Mesothelial cell of epicardium (in vitro differentiated cells): ENCODE results near the gene CD4. TPM values are rescaled to one million over a fixed set of nuclear protein-coding genes. Genes with fewer than 3 reads are reported as not detected.

Source experiments
- DNase-seq, 2 experiments: peaks; one replicate each; pipeline ENCODE4 v3.0.0; 2021; ENCODE audit warnings: low spot score in 2 of 2; ENCODE audit not compliant: unreplicated experiment in 2 of 2
- H3K27ac Mint-ChIP-seq: 2 replicates; pipeline ENCODE4 v1.8.0; 2021; ENCODE audit warnings: mixed read lengths
- H3K27me3 Mint-ChIP-seq: 2 replicates; pipeline ENCODE4 v1.8.0; 2021; ENCODE audit warnings: low read depth, mixed read lengths
- H3K36me3 Mint-ChIP-seq: 2 replicates; pipeline ENCODE4 v1.8.0; 2021; ENCODE audit warnings: mixed read lengths
- H3K4me1 Mint-ChIP-seq: 2 replicates; pipeline ENCODE4 v1.8.0; 2021; ENCODE audit warnings: mixed read lengths
- H3K4me3 Mint-ChIP-seq: 2 replicates; pipeline ENCODE4 v1.8.0; 2021; ENCODE audit warnings: mild to moderate bottlenecking, moderate library complexity, mixed read lengths
- H3K9me3 Mint-ChIP-seq: 2 replicates; pipeline ENCODE4 v1.8.0; 2021; ENCODE audit warnings: mixed read lengths
- CTCF ChIP-seq: fragments of 200-600 bp; sonication (generic); IDR thresholded peaks from one replicate; pipeline ENCODE4 v1.5.0; 2021; ENCODE audit warnings: antibody characterized with exemption; ENCODE audit not compliant: unreplicated experiment
- total RNA-seq: library from RNA; stranded (reverse); gene quantifications from 3 replicates; pipeline ENCODE4 v1.2.1, GENCODE V29; 2021

The CD4 gene
- total RNA-seq, 1 donor from 2014 or later, result 3.8 TPM

- Mint-ChIP-seq H3K27ac (no peak overlapping the region), H3K4me1 (peaks cover 15% of the 10 kb centered on the region), H3K4me3 (no peak overlapping the region), H3K9me3 (no peaks in the 10 kb centered on the region), H3K36me3 (peaks cover 32% of the 10 kb centered on the region), H3K27me3 (no peaks in the 10 kb centered on the region)
- TF ChIP-seq CTCF, result no peak
- DNase-seq, result no peak
Measured at GRCh38 chr12:6748761-6749160, 40.6 kb upstream of the CD4 start.

GRCh38 chr12:6750506-6750905, 38.8 kb upstream of the CD4 start:
- no peak for TF ChIP-seq CTCF
- peaks cover 24% of the 10 kb centered on the region for H3K4me1 Mint-ChIP-seq
- no peaks in the 10 kb centered on the region for H3K9me3 Mint-ChIP-seq
- no peak overlapping the region for H3K27ac Mint-ChIP-seq
- H3K36me3 Mint-ChIP-seq, result peaks cover 31% of the 10 kb centered on the region
- H3K4me3 Mint-ChIP-seq, result no peak overlapping the region
- H3K27me3 Mint-ChIP-seq, result no peaks in the 10 kb centered on the region
- no peak for DNase-seq

DNA sequence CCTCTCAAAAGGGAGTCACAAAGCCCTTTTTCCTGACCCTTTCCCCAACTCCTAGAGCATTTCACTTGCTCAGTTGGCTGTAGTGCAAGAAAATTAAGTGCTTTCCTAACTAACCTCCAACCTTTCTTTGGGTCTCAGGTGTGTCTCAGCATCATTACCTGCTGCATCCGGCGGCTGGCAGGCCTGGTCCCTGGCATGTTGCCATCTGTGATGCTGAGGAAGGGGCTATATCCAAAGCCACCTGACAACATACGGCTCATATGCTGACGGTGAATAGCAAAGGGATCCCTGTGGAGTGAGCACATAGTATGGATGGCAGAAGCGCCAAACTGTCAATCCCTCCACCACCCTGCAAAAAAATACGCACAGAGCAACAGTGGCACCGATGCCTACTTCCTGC, 37.6 kb upstream of the CD4 start:
- no peaks in the 10 kb centered on the region for H3K27me3 Mint-ChIP-seq
- H3K27ac Mint-ChIP-seq, result peak overlapping the region; percentile 100
- no peak for DNase-seq
- H3K4me3 Mint-ChIP-seq, result peak overlapping the region; percentile 92
- no peak for TF ChIP-seq CTCF
- H3K9me3 Mint-ChIP-seq, result no peaks in the 10 kb centered on the region
- H3K36me3 Mint-ChIP-seq, result peaks cover 31% of the 10 kb centered on the region
- H3K4me1 Mint-ChIP-seq, result peaks cover 24% of the 10 kb centered on the region

DNA sequence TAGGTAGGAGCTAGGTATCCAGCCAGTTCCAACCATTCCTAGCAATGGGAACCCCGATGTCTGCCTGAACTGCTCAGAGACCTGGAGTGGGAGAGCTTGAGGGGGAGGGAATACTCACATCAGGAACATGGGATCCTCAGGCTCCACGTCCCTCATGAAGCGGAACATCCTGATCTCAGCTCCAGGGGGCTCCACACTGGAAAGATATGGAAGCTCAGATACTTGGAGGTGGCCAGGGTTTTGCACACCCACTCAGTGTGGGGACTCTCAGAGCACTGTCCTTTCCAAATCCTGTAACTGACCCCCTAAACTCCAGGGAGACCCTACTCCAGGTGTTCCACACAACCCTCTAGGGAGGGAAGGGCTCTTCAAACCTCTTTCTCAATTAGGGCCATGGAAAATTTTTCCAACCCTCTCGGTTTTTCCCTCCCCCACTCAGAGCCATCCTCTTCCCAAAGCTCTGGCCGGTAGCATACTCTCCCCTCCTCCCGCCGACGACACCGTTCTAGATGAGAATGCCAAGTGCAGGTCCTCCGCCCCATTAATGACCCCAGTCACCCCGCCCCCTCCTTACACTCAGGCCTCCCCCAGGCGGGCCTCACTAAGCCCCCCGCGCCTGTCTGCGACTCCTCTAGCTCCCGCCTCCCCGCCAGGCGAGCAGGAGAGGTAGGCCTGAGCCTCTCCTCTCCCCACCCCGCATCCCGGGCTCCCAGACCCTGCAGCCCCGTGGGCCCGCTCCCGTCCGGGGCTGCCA, 37.0 kb upstream of the CD4 start:
- TF ChIP-seq CTCF, result no peak
- peaks cover 26% of the 10 kb centered on the region for H3K36me3 Mint-ChIP-seq
- no peaks in the 10 kb centered on the region for H3K9me3 Mint-ChIP-seq
- H3K4me1 Mint-ChIP-seq, result peaks cover 27% of the 10 kb centered on the region
- peak overlapping the region; percentile 92 for H3K4me3 Mint-ChIP-seq
- peak in 1 of 2 experiments; percentile 69 for DNase-seq
- H3K27ac Mint-ChIP-seq, result peak overlapping the region; percentile 100
- H3K27me3 Mint-ChIP-seq, result no peaks in the 10 kb centered on the region

- Mint-ChIP-seq H3K4me3 (peak within 1 kb of the TSS; percentile 92), H3K36me3 (peaks cover 18% of the 10 kb centered on the region), H3K27me3 (no peaks in the 10 kb centered on the region), H3K4me1 (peaks cover 28% of the 10 kb centered on the region), H3K27ac (peak within 1 kb of the TSS; percentile 100), H3K9me3 (no peaks in the 10 kb centered on the region)
- peak; percentile 92 for TF ChIP-seq CTCF
- DNase-seq, result peak; percentile 85 to 99
Measured at GRCh38 chr12:6752921-6753771, 36.2 kb upstream of the CD4 start, which contains the start of gene MLF2. Gene MLF2, minus strand, starts transcription at chr12:6753141. Its CDS starts 807 bp downstream, at chr12:6752334.
